GM19025 (cell line): Measurements from ENCODE around the gene THEM4.
"Not testable (repeated sequence)": the region's sequence is repeated elsewhere in the genome, so short reads cannot be mapped to it uniquely, and the experiment has no call there.

Source experiments
- ATAC-seq: cut with Tn5 transposase; IDR thresholded peaks from one replicate; pipeline ENCODE4 v1.9.1; 2021; ENCODE audit warnings: mild to moderate bottlenecking, low read depth, moderate library complexity; ENCODE audit not compliant: unreplicated experiment

THEM4 gene

GRCh38 chr1:151867321-151867720 is 42.0 kb downstream of the THEM4 start:
- no peak for ATAC-seq

GRCh38 chr1:151864411-151864810 is 44.9 kb downstream of the THEM4 start:
- ATAC-seq, result no peak

GRCh38 chr1:151862604-151863003 is 46.7 kb downstream of the THEM4 start:
- ATAC-seq, result no peak

GRCh38 chr1:151860504-151861187 is 48.7 kb downstream of the THEM4 start:
- no peak for ATAC-seq

- no peak for ATAC-seq
These were observed 49.4 kb downstream of the THEM4 start for GRCh38 chr1:151859891-151860293.

GRCh38 chr1:151858886-151859665 is 50.2 kb downstream of the THEM4 start:
- no peak for ATAC-seq

GRCh38 chr1:151858030-151858746 is 51.1 kb downstream of the THEM4 start:
- ATAC-seq, result no peak

- ATAC-seq, result no peak
These were observed 53.4 kb downstream of the THEM4 start for GRCh38 chr1:151855933-151856332.

- not testable (repeated sequence) for ATAC-seq
These were observed 53.8 kb downstream of the THEM4 start for GRCh38 chr1:151855516-151855915.

- no peak for ATAC-seq
These were observed 54.7 kb downstream of the THEM4 start for GRCh38 chr1:151854658-151855057.

- no peak for ATAC-seq
These were observed 55.8 kb downstream of the THEM4 start, which contains the start of gene THEM5 for GRCh38 chr1:151853411-151853943. THEM5 (minus strand) TSS chr1:151853712; CDS start chr1:151853565, 147 bp downstream.

- ATAC-seq, result no peak
These were observed 56.6 kb downstream of the THEM4 start for GRCh38 chr1:151852733-151853132.

- no peak for ATAC-seq
These were observed 57.4 kb downstream of the THEM4 start for GRCh38 chr1:151851886-151852285.

GRCh38 chr1:151849871-151850270 is 59.4 kb downstream of the THEM4 start:
- no peak for ATAC-seq

GRCh38 chr1:151849126-151849525 is 60.2 kb downstream of the THEM4 start:
- ATAC-seq, result no peak

- ATAC-seq, result no peak
These were observed 61.3 kb downstream of the THEM4 start for GRCh38 chr1:151847867-151848596.

- no peak for ATAC-seq
These were observed 62.5 kb downstream of the THEM4 start for GRCh38 chr1:151846686-151847237.

GRCh38 chr1:151846062-151846568 is 63.2 kb downstream of the THEM4 start:
- no peak for ATAC-seq

GRCh38 chr1:151843398-151843797 is 65.9 kb downstream of the THEM4 start:
- no peak for ATAC-seq

GRCh38 chr1:151841141-151841540 is 68.2 kb downstream of the THEM4 start:
- no peak for ATAC-seq
